NCI-H1930 (cell line): ENCODE data around the gene TOMM40L.

ENCODE experiments used
- DNase-seq, 2 experiments: peaks; one replicate each; lab custom pipeline; 2025; lab: John Stamatoyannopoulos, UW

TOMM40L gene

DNA sequence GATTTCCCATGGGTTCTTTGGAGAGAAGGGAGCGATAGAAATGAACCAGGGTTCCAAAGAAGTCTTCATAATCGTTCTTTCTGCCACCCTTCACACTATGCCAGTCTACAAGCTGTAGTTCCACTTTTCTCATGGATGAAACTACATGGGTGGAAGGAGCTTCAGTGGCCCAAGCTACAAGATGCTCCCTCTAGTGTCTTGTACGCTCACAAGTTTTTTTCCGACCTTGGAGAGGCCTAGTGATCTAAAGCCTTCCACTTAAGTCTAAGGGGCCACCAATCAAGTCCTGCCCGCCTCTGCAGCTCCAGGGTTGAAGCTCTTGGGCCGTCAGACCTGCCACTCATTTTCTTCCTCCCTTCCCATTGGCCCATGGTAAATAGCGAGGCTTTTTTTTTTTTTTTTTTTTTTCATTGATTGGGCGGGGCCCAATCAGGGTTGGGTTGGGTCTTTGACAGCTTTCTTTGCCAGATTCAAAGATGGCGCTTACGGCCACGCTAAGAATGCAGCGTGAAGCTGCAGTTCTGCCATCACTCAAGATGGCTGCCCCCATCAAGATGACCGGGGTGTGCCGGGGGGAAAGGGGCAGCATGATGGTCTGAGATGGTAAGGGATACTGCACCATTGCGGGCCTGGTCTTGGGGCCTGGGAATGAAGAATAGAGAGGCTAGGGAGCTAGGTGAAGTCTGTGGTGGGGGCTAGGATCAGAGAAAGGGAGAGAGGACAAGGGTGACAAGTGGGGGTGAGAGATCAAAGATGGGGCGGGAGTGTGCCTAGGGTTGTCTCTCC is at the start of gene TOMM40L:
TSS of gene TOMM40L (plus strand) at position 527 of the 786 bp plus-strand sequence. CDS start 430 bp downstream, outside the sequence.
- peak; percentile 84 to 91 for DNase-seq

DNA sequence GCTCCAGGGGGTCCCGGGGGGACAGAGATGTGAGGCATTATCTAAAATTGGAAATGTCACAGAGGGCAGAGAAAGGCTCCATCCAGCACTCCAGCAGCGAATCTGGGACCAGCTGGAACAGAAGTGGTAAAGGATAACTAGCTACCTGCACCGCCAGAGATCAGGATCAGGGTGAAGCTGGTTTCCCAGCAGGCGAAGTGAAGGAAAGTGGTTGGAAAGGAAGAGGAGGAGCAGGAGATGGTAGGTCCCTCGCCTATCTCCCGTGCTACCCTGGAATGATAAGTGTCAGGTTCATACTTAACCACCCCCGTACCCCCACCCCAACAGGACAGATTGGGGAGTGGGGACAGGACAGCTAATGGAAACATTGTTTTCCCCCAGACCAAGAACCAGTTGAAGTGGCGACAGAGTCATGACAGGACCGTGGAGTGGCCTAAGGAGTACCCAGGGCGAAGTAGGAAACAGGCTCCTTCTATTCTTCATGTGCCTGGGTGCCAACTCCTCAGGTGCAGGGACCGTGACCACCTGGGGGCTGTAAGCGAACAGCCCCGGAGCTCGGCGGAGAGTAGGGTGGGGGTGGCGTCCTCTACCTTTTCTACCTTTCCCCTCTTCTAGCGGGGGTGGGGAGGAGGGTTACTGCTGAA is 49.3 kb upstream of the TOMM40L start:
- DNase-seq: no peak

DNA sequence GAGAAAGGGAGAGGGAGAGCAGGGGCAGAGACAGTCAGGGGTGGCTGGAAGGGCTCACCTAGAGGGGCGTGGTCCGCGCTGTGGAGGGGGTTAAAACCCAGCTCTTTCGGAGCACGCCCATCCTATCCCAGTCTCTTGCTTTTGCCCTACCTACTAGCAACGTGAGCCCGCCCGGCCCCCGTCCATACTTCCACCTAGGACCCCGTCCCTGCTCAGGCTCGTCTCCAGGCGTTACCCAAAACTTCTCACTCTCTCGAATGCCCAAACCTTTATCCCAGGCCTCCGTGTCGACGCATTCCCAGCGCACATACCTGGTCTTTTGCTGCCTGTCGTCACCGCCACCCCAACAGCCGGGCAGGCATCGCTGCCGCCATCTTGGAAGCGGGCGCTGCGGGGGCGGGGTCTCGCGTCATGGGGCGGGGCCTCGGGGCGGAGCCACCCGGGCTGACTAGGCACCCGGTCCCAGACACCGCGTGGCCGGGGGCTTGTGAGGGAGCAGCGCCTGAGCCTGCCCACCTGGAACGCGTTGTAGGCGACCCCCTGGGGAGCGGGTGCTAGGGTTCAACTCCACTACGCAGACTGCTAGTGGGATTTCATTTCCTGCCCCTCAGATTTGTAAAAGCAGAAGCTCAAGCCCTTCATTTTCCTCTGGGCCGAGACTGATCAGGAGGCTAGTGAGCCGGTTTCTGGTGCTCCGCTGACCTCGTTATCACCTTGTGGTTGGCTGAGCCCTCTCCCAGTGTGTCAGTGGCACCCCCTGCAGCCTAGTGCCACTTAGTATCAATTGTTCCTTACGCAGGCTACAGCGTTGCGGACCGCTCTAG is 48.5 kb upstream of the TOMM40L start, which contains the start of gene B4GALT3:
TSS of gene B4GALT3 (minus strand) at position 396 of the 824 bp plus-strand sequence. CDS start 1,447 bp downstream, outside the sequence.
- DNase-seq: peak; percentile 75 to 80

- no peak for DNase-seq
These were observed 48.0 kb upstream of the TOMM40L start for GRCh38 chr1:161177936-161178244.

DNA sequence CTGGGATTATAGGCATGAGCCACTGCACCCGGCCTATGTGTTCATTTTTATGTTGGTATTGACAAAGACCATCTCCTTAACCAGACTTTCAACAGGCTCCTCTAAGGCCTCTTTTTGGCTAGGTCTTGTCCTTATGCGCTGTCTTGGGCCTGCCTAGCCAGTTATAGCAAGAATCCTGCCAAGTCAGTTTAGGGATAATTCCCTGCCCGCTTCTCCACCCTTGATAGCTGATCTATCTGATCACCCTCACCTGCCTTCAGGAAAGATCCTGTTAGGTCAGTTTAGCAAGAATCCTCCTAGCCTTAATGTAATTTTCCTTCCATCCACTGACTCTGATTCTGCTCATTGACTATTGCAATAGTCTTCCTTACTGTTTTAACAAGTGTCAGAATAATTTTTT is 46.2 kb upstream of the TOMM40L start:
- no peak for DNase-seq

GRCh38 chr1:161180639-161181038 is 45.2 kb upstream of the TOMM40L start:
- no peak for DNase-seq

GRCh38 chr1:161182214-161182613 is 43.6 kb upstream of the TOMM40L start:
- DNase-seq: no peak

DNA sequence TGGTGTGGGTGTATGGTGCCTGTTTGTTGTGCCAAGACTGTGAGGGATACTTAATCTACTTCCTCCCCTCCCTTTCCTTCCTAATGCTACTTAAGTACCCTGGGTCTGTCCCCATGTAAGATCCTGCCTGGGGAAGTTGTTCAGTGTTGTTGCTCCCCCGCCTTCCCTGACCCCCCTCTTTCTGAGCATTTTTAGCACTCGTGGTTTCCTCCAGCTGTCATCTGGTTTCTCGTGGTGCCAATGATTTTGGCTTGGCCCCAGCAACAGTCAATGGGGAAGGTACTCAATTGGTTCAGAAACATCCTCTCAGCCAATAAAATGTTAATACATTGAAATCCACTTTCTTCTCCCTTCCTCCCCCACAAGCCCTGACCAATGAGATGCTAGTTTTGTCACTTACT is 40.6 kb upstream of the TOMM40L start:
- DNase-seq: no peak

- no peak for DNase-seq
These were observed 40.0 kb upstream of the TOMM40L start for GRCh38 chr1:161185732-161186311.

DNA sequence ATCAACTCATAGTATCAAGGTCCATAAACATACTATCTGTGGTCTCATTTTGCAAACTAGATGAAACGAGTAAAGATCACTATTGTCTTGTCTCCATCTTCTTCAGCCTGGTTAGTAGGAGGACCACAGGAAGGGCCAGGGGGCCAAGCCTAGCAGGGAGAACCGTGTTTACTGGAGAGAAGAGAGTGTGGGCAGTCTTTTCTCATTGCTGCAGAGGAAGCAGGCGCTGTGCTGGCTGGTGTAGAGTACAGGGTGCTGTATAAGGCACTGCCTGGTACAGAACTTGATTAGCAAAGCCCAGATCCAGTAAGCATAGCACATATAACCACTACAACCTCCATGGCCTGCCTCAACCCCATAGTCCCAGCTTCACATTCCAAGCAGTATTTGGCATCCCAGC is 38.5 kb upstream of the TOMM40L start:
- no peak for DNase-seq

DNA sequence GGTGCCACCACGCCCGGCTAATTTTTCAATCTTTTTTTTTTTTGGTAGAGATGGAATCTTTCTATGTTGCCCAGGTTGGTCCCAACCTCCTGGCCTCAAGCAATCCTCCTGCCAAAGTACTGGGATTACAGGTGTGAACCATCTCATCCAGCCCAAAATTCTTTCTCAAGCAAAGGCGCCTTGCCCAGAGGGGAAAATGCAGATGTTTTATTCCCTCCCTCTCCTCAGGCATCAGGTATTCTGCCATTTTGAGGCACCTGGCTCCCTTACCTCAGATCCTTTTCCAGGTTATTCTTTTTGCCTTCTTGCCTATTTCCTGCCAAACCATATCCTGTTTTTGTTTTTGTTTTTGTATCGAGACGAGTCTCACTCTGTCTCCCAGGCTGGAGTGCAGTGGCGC is 37.5 kb upstream of the TOMM40L start:
- DNase-seq: no peak

GRCh38 chr1:161189036-161189435 is 36.8 kb upstream of the TOMM40L start:
- DNase-seq: no peak

- no peak for DNase-seq
These were observed 34.8 kb upstream of the TOMM40L start for GRCh38 chr1:161190962-161191521.

DNA sequence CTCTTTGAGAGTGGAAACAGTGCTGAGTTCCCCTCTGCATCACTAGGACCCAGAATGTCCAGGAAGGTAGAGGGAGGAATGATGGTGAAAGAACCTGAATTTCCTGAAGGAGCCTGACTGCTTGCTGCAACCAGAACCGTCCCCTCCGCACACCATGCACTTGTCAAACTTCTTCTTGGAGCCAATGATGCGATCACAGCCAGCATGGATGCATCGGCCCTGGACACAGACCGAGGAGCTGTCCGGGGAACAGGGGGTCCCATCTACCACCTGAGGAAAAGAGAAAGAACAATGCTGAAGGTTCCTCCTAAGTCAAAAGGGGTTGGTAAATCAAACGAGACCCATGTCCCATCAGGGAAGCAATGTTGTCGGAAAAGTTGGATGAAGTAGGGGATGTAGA is 33.9 kb upstream of the TOMM40L start:
- no peak for DNase-seq

- DNase-seq: peak; percentile 13 to 14
These were observed 33.1 kb upstream of the TOMM40L start for GRCh38 chr1:161192476-161193465.

DNA sequence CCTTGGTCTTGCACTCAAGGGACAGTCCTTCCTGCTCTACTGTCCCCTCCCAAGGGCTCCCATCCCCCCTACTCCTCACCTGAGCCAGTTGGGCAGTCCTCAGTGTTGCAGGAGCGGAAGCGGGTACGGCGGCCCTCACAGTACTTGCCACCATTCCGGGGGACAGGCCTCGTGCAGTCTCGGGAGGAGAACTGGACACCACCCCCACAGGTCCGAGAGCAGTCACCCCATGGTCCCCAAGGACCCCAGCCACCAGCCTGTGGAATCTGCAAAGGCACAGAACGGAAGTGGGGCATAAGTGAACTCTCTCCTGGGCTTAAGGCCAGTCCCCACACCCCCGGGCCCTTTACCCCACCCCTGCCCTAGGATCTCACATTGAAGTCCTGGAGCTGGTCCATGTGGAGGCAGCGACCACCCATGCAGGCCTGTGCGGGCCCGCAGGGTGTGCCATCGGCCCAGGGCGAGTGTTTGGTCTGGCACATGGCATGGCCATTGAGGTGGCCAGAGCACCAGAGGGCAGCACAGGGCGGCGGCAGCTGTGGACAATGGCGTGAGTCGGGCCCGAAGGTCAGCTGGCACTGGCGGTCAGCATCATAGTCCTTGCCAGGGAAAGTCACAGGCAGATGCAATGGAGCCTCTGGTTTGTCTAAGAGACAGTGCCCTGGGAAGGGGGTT is 32.2 kb upstream of the TOMM40L start:
- no peak for DNase-seq

- DNase-seq: no peak
These were observed 30.7 kb upstream of the TOMM40L start for GRCh38 chr1:161195171-161195570.

GRCh38 chr1:161196111-161196510 is 29.7 kb upstream of the TOMM40L start:
- no peak for DNase-seq

- DNase-seq: no peak
These were observed 29.1 kb upstream of the TOMM40L start for GRCh38 chr1:161196521-161197451.
